NT2/D1 (cell line): ENCODE data around the gene FSTL4.

Experiments used
- YY1 ChIP-seq: IDR thresholded peaks from 2 replicates; pipeline ENCODE4 v1.6.1; 2011; ENCODE audit not compliant: insufficient read length, insufficient read depth
- ZNF274 ChIP-seq: IDR thresholded peaks from 2 replicates; pipeline ENCODE4 v1.6.1; 2011; ENCODE audit warnings: mild to moderate bottlenecking, low read depth, low read length

DNA sequence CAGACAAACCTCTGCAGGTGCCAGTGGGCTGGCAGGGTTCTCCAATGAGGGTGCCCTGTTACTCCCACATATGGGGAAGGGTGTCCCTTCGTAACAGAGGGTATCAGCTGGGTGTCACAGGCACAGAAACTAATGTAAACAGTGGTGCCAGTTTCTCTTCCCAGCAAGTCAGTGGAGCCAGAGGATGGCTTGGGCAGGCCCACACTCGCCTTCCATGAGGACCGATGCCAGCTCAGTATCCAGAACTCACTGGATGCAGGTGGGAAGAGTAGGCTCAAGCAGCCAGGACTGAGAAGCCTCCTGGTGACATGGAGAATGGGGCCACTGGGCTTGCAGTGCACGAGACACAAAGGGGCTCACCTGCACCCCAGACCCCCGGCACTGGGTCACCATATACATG is 30.4 kb downstream of the FSTL4 start:
- no peak for TF ChIP-seq ZNF274
- no peak for TF ChIP-seq YY1
